Measurements from ENCODE around the gene DDX39B. TPM values are rescaled to one million over a fixed set of nuclear protein-coding genes. Genes with fewer than 3 reads are reported as not detected.

The DDX39B gene
- total and polyA plus RNA-seq, 10 donors: 291 to 768 (median 381) TPM

DNA sequence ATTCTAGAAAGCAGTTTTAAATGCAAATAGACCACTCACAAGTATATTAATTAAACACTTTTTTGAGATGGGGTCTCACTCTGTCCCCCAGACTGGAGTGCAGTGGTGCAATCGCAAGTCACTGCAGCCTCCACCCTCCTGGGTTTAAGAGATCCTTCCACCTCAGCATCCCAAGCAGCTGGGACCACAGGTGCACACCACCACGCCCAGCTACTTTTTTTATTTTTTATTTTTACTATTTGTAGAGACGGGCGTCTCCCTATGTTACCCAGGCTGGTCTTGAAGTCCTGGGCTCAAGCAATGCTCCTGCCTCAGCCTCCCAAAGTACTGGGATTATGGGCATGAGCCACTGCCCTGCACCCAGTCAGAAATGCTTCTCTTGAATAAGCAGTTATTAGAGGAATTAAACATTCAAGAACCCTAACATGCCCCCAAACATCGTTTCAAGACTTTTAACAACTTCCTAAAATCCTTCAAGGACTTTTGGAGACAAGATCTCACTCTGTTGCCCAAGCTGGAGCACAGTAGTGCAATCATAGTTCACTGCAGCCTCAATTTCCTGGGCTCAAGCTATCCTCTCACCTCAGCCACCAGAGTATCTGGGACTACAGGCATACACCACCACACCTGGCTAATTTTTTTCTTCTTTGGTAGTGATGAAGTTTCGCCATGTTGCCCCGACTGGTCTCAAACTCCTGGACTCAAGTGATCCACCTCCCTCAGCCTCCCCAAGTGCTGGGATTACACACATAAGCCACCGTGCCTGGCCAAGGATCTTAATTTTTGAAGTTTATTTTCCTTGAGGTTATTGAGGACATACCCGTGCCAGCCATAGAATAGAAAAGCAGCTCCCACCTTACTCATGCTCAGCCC lies 9.8 kb downstream of the DDX39B start:
- no peaks in the 10 kb centered on the region for H3K27me3 ChIP-seq (replicated peaks in 1 of 7)
- no peak for DNase-seq
- 65 to 77% (median 71%) methylated on average over 9 of the region's 9 CpGs for WGBS, 5 donors
- intact Hi-C loops (cut with DNase I; ENCODE audit: low total_unique reads): no loop called here
- H3K4me1 ChIP-seq: peaks cover 2 to 49% (median 23%) of the 10 kb centered on the region in 6 donors
- H3K36me3 ChIP-seq: peaks cover 17 to 91% (median 77%) of the 10 kb centered on the region in 6 donors
- H3K27ac ChIP-seq: peak overlapping the region in 3 of 8 donors; percentile 42 to 45 (median 43)
- H3K9me3 ChIP-seq: no peaks in the 10 kb centered on the region
- H3K4me3 ChIP-seq: no peak overlapping the region
- no peak for TF ChIP-seq POLR2A (IDR thresholded peaks at IDR 0.05)
- TF ChIP-seq POLR2AphosphoS5 (IDR thresholded peaks at IDR 0.05): peak in 2 of 3 donors; percentile 6 to 46

DNA sequence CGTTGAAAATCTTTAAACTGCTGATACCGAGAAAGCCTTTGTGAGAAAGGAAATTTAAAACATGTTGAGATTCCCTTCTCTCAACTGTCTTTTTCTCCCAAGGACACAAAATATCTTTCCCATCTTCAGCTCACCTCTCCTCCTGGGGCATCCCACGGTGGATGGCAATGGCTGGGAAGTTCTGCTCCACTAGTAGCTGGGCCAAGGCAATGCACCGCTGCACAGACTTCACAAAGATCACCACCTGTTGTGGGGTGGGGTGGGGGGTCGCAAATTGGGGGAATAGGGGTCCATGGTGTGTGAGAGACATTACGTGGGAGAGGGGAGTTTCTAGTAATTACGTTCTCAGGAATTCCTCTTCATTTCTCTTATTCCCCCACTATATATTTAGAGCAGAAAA lies 10.6 kb downstream of the DDX39B start:
- TF ChIP-seq POLR2A (IDR thresholded peaks at IDR 0.05) (no peak), POLR2AphosphoS5 (IDR thresholded peaks at IDR 0.05) (no peak)
- TF ChIP-seq, protein P1, sequence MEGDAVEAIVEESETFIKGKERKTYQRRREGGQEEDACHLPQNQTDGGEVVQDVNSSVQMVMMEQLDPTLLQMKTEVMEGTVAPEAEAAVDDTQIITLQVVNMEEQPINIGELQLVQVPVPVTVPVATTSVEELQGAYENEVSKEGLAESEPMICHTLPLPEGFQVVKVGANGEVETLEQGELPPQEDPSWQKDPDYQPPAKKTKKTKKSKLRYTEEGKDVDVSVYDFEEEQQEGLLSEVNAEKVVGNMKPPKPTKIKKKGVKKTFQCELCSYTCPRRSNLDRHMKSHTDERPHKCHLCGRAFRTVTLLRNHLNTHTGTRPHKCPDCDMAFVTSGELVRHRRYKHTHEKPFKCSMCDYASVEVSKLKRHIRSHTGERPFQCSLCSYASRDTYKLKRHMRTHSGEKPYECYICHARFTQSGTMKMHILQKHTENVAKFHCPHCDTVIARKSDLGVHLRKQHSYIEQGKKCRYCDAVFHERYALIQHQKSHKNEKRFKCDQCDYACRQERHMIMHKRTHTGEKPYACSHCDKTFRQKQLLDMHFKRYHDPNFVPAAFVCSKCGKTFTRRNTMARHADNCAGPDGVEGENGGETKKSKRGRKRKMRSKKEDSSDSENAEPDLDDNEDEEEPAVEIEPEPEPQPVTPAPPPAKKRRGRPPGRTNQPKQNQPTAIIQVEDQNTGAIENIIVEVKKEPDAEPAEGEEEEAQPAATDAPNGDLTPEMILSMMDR (IDR thresholded peaks at IDR 0.05 in 8 of 11, conservative IDR thresholded peaks at IDR 0.05 in 3 of 11): no peak
- H3K4me3 ChIP-seq: no peak overlapping the region
- H3K36me3 ChIP-seq: peaks cover 16 to 83% (median 68%) of the 10 kb centered on the region in 6 donors
- intact Hi-C loops (cut with DNase I; ENCODE audit: low total_unique reads): no loop called here
- no peak for DNase-seq
- WGBS, 5 donors: 89 to 97% (median 91%) methylated on average over 7 of the region's 7 CpGs
- H3K9me3 ChIP-seq: no peaks in the 10 kb centered on the region
- H3K27me3 ChIP-seq (replicated peaks in 1 of 7): no peaks in the 10 kb centered on the region
- H3K27ac ChIP-seq: no peak overlapping the region
- H3K4me1 ChIP-seq: peaks cover 2 to 41% (median 21%) of the 10 kb centered on the region in 6 donors

GRCh38 chr6:31530659-31531058 lies 11.1 kb downstream of the DDX39B start:
- no peak overlapping the region for H3K27ac ChIP-seq
- TF ChIP-seq POLR2A (IDR thresholded peaks at IDR 0.05): no peak
- TF ChIP-seq, protein P1 (IDR thresholded peaks at IDR 0.05 in 8 of 11, conservative IDR thresholded peaks at IDR 0.05 in 3 of 11): no peak
- peak in 1 of 3 donors; percentile 37 for TF ChIP-seq POLR2AphosphoS5 (IDR thresholded peaks at IDR 0.05)
- intact Hi-C loops (cut with DNase I; ENCODE audit: low total_unique reads): no loop called here
- H3K27me3 ChIP-seq (replicated peaks in 1 of 7): no peaks in the 10 kb centered on the region
- peaks cover 12 to 78% (median 63%) of the 10 kb centered on the region in 6 donors for H3K36me3 ChIP-seq
- WGBS, 5 donors: 72 to 78% (median 75%) methylated on average over 5 to 6 of the region's 6 CpGs
- no peak for DNase-seq
- H3K9me3 ChIP-seq: no peaks in the 10 kb centered on the region
- no peak overlapping the region for H3K4me3 ChIP-seq
- peaks cover 2 to 36% (median 21%) of the 10 kb centered on the region in 6 donors for H3K4me1 ChIP-seq

- H3K27ac ChIP-seq: no peak overlapping the region
- no peaks in the 10 kb centered on the region for H3K9me3 ChIP-seq
- intact Hi-C loops (cut with DNase I; ENCODE audit: low total_unique reads): no loop called here
- H3K4me3 ChIP-seq: no peak overlapping the region
- peaks cover 2 to 67% (median 52%) of the 10 kb centered on the region in 6 donors for H3K36me3 ChIP-seq
- peaks cover 0 to 28% (median 21%) of the 10 kb centered on the region in 6 donors for H3K4me1 ChIP-seq
- no peaks in the 10 kb centered on the region for H3K27me3 ChIP-seq (replicated peaks in 1 of 7)
- TF ChIP-seq, protein P1 (IDR thresholded peaks at IDR 0.05 in 8 of 11, conservative IDR thresholded peaks at IDR 0.05 in 3 of 11): no peak
- TF ChIP-seq POLR2AphosphoS5 (IDR thresholded peaks at IDR 0.05): peak; percentile 59 to 79 (median 66)
- WGBS, 5 donors: 57 to 70% (median 61%) methylated on average over 9 to 12 of the region's 12 CpGs
- no peak for DNase-seq
Measured at GRCh38 chr6:31529329-31530150, 12.3 kb downstream of the DDX39B start.

Measured in spleen (tissue), 11 donors.